Calu3 (cell line): Measurements from ENCODE around the gene DBNDD1. TPM values are rescaled to one million over a fixed set of nuclear protein-coding genes. Genes with fewer than 3 reads are reported as not detected.
"Not testable (repeated sequence)": the region's sequence is repeated elsewhere in the genome, so short reads cannot be mapped to it uniquely, and the experiment has no call there.

ENCODE experiments used
- BruUV-seq: library from RNA; stranded (reverse); fragments of 400-500 nt; replicated peaks from 2 replicates; lab custom pipeline; 2021; lab: Mats Ljungman, UMichigan
- CTCF ChIA-PET: fragments of 300-600 bp; sonication (Branson Sonifier 250); formaldehyde crosslinking; loops from one replicate; lab custom pipeline; 2022; ENCODE audit warnings: antibody characterized with exemption; lab: Charles Lee
- DNase-seq: peaks from one replicate; pipeline ENCODE4 v3.0.0; 2022
- H3K27ac Mint-ChIP-seq: one replicate; pipeline ENCODE4 v1.8.0; 2022; ENCODE audit warnings: mixed read lengths; ENCODE audit not compliant: unreplicated experiment
- H3K27me3 Mint-ChIP-seq: one replicate; pipeline ENCODE4 v1.8.0; 2022; ENCODE audit warnings: mixed read lengths; ENCODE audit not compliant: unreplicated experiment
- H3K36me3 Mint-ChIP-seq: one replicate; pipeline ENCODE4 v1.8.0; 2022; ENCODE audit warnings: mild to moderate bottlenecking, moderate library complexity, mixed read lengths; ENCODE audit not compliant: insufficient read depth, unreplicated experiment
- H3K4me1 Mint-ChIP-seq: one replicate; pipeline ENCODE4 v1.8.0; 2022; ENCODE audit warnings: mild to moderate bottlenecking, low read depth, mixed read lengths; ENCODE audit not compliant: unreplicated experiment
- H3K4me3 Mint-ChIP-seq: one replicate; pipeline ENCODE4 v1.8.0; 2022; ENCODE audit warnings: mild to moderate bottlenecking, low read depth, moderate library complexity, mixed read lengths; ENCODE audit not compliant: unreplicated experiment
- H3K9me3 Mint-ChIP-seq: one replicate; pipeline ENCODE4 v1.8.0; 2022; ENCODE audit warnings: low read depth, mixed read lengths; ENCODE audit not compliant: unreplicated experiment
- CTCF ChIP-seq: fragments of 200-600 bp; IDR thresholded peaks from one replicate; pipeline ENCODE4 v1.8.0; 2022; ENCODE audit warnings: antibody characterized with exemption; ENCODE audit not compliant: unreplicated experiment
- intact Hi-C: fragments of 100-400 bp; cut with micrococcal nuclease; formaldehyde crosslinking; loops from one replicate; pipeline ENCODE4 v1.10.0; 2022; ENCODE audit not compliant: unreplicated experiment
- total RNA-seq: library from RNA; stranded (reverse); gene quantifications from 2 replicates; pipeline ENCODE4 v1.2.3, GENCODE V29; 2022

Gene DBNDD1
- total RNA-seq, 1 experiment from 2014 or later, result 39.9 TPM

DNA sequence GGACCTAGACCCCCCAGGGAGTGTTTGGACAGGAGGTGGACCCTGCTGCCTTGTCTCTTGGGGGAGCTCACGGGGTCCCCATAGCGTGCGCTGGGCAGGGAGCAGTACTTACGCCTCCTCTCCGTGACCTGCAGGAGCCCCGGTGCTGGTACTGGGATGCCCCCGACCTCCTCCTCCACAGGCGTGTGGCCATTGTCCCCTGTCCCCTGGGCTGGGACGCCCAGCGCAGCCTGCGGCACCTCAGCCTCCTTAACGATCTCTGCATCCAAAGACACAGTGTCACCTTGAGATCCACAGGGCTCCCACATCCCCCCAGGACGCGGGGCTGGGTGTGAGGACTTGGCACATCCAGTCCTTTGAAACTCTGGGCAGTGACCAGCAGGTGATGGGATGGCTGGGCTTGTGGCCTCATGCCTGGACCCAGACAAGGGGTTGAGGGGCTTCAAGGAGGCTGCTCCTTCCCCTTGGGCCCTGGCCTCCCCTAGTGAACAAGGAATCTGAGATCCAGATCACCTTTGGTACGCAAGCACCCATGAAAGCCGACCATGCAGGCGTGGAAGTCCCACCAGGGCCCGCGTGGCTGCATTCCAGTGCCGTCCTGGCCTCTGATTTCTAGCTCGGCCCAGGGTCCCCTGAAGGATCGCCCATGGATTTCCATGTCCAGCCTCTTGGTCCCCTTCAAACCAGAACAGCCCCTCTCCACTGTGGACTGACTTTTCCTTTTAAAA lies 9.9 kb downstream of the DBNDD1 start:
- no peaks in the 10 kb centered on the region for H3K27me3 Mint-ChIP-seq
- H3K4me3 Mint-ChIP-seq, result no peak overlapping the region
- intact Hi-C loops, result no loop called here
- H3K9me3 Mint-ChIP-seq, result no peaks in the 10 kb centered on the region
- peaks cover 28% of the 10 kb centered on the region for H3K36me3 Mint-ChIP-seq
- no peaks in the 10 kb centered on the region for H3K4me1 Mint-ChIP-seq
- TF ChIP-seq CTCF, result no peak
- DNase-seq, result no peak
- CTCF ChIA-PET, result no interaction called here
- no peak overlapping the region for H3K27ac Mint-ChIP-seq
- no TSS peak for BruUV-seq

DNA sequence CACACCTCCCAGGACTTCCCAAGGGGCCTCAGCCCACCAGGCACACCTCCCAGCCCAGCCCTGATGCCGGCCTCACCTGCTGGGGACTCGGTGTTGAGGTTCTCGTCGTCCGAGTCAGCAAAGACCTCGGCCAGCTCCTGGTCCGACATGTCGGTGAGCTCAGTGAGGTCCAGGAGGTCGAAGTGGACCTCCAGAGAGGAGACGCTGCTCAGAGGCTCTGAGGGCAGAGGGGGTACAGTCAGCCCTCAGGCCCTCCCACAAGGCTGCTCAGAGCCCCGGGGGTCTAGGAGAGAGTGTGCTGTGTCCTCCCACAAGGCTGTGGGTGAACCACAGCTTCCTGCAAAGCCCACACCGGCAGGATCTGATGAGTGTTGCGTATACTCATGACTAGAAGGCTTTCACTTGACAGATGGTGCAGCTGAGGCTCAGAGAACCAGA lies 10.5 kb downstream of the DBNDD1 start:
- Mint-ChIP-seq H3K27ac (no peak overlapping the region), H3K4me1 (no peaks in the 10 kb centered on the region), H3K4me3 (no peak overlapping the region), H3K36me3 (peaks cover 28% of the 10 kb centered on the region), H3K9me3 (no peaks in the 10 kb centered on the region), H3K27me3 (no peaks in the 10 kb centered on the region)
- no peak for TF ChIP-seq CTCF
- BruUV-seq, result no TSS peak
- DNase-seq, result no peak
- CTCF ChIA-PET, result no interaction called here
- intact Hi-C loops, result no loop called here

DNA sequence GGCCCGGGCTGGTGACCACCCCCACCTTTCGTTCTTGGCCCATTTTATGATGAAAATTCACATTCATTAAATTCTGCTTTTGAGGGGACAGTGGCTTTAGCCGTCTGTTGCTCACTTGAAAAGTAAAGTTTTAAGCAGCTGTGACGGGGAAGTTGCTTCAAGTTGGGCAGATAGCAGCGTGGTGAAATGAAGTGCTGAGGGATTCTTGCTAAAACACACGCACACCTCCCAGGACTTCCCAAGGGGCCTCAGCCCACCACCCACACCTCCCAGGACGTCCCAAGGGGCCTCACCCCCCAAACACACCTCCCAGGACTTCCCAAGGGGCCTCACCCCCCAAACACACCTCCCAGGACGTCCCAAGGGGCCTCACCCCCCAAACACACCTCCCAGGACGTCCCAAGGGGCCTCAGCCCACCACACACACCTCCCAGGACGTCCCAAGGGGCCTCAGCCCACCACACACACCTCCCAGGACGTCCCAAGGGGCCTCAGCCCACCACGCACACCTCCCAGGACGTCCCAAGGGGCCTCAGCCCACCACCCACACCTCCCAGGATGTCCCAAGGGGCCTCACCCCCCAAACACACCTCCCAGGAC lies 11.5 kb downstream of the DBNDD1 start:
- CTCF ChIA-PET, H3K27ac Mint-ChIP-seq, intact Hi-C loops, H3K27me3 Mint-ChIP-seq, H3K9me3 Mint-ChIP-seq, DNase-seq, BruUV-seq, H3K4me1 Mint-ChIP-seq, H3K4me3 Mint-ChIP-seq: not testable (repeated sequence)
- peaks cover 28% of the 10 kb centered on the region for H3K36me3 Mint-ChIP-seq

GRCh38 chr16:90007015-90007414 lies 12.2 kb downstream of the DBNDD1 start:
- peaks cover 25% of the 10 kb centered on the region for H3K36me3 Mint-ChIP-seq
- no peaks in the 10 kb centered on the region for H3K9me3 Mint-ChIP-seq
- no peak overlapping the region for H3K27ac Mint-ChIP-seq
- intact Hi-C loops, result no loop called here
- no peaks in the 10 kb centered on the region for H3K4me1 Mint-ChIP-seq
- H3K27me3 Mint-ChIP-seq, result no peaks in the 10 kb centered on the region
- no peak for TF ChIP-seq CTCF
- no peak for DNase-seq
- H3K4me3 Mint-ChIP-seq, result no peak overlapping the region
- no TSS peak for BruUV-seq
- CTCF ChIA-PET, result no interaction called here
